Fibroblast of lung (primary cell): ENCODE results near the gene NDUFB7.

Experiments
- CTCF ChIP-seq, 2 donors: IDR thresholded peaks in 1 of 2; conservative IDR thresholded peaks in 1 of 2; 1 replicate in 1 of 2; 2 replicates in 1 of 2; pipeline ENCODE4 v1.5.1; 2011 to 2012; ENCODE audit warnings: low read length in 2 of 2, control low read depth in 1 of 2, inconsistent platforms in 1 of 2, low read depth in 1 of 2, mild to moderate bottlenecking in 1 of 2
- EZH2 ChIP-seq: IDR thresholded peaks from 2 replicates; pipeline ENCODE4 v1.5.1; 2012; ENCODE audit warnings: low read length, control low read depth, mild to moderate bottlenecking; ENCODE audit errors: missing control alignments

- TF ChIP-seq CTCF (conservative IDR thresholded peaks at IDR 0.05 in 1 of 2, IDR thresholded peaks at IDR 0.05 in 1 of 2; ENCODE audit: low read depth in 1 of 2, low read length in 2 of 2), result no peak
- no peak for TF ChIP-seq EZH2
These were observed 41.9 kb downstream of the NDUFB7 start for GRCh38 chr19:14530005-14530348.
